Glutamatergic neuron (in vitro differentiated cells): ENCODE measurements around the gene THSD7B. TPM values are rescaled to one million over a fixed set of nuclear protein-coding genes. Genes with fewer than 3 reads are reported as not detected.

Experiments
- DNase-seq: peaks from one replicate; pipeline ENCODE4 v3.0.0; 2022
- H3K27ac Mint-ChIP-seq: one replicate; pipeline ENCODE4 v1.8.0; 2020; ENCODE audit warnings: mild to moderate bottlenecking, mixed read lengths, inconsistent platforms; ENCODE audit not compliant: unreplicated experiment
- H3K27me3 Mint-ChIP-seq: one replicate; pipeline ENCODE4 v1.8.0; 2020; ENCODE audit warnings: mild to moderate bottlenecking, moderate library complexity, mixed read lengths, inconsistent platforms; ENCODE audit not compliant: unreplicated experiment
- H3K36me3 Mint-ChIP-seq: one replicate; pipeline ENCODE4 v1.8.0; 2020; ENCODE audit warnings: mild to moderate bottlenecking, mixed read lengths, inconsistent platforms; ENCODE audit not compliant: unreplicated experiment
- H3K4me1 Mint-ChIP-seq: one replicate; pipeline ENCODE4 v1.8.0; 2020; ENCODE audit warnings: mild to moderate bottlenecking, low read depth, mixed read lengths, inconsistent platforms; ENCODE audit not compliant: unreplicated experiment
- H3K4me3 Mint-ChIP-seq: one replicate; pipeline ENCODE4 v1.8.0; 2020; ENCODE audit warnings: mild to moderate bottlenecking, mixed read lengths, inconsistent platforms; ENCODE audit not compliant: unreplicated experiment
- H3K9me3 Mint-ChIP-seq: one replicate; pipeline ENCODE4 v1.8.0; 2020; ENCODE audit warnings: mild to moderate bottlenecking, moderate library complexity, mixed read lengths, inconsistent platforms; ENCODE audit not compliant: unreplicated experiment
- total RNA-seq: library from RNA; stranded (reverse); fragmentation: NEBNext Ultra II Directional; extraction: Animal tissue kit (Norgen Biotek cat#: 25700); gene quantifications from one replicate; pipeline ENCODE4 v1.2.1, GENCODE V29; 2021; ENCODE audit not compliant: unreplicated experiment
- TF ChIP-seq, protein P1 (sequence below): fragments of 200-600 bp; sonication (generic); IDR thresholded peaks from one replicate; pipeline ENCODE4 v1.5.0; 2021; ENCODE audit not compliant: partially characterized antibody, unreplicated experiment

THSD7B gene
- total RNA-seq, 1 donor from 2014 or later = 182 TPM

DNA sequence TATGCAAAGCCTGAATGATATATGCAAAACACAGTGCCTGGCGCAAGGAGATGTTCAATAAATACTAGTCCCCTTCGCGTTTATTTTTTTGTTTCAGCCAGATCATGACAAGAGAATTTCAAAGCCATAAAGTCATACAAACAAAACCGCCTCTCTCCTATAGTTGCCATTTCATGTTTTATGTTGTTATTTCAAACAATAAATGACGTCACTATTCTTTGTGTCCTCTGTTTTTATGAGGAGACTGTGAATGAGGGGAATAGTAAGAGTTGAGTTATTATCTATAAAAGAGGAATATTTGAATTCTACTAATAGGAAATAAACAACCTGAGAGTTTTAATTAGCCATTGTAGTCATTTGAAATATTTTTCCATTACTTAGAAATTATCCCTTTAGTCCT, 464.5 kb downstream of the THSD7B start:
- TF ChIP-seq, protein P1, sequence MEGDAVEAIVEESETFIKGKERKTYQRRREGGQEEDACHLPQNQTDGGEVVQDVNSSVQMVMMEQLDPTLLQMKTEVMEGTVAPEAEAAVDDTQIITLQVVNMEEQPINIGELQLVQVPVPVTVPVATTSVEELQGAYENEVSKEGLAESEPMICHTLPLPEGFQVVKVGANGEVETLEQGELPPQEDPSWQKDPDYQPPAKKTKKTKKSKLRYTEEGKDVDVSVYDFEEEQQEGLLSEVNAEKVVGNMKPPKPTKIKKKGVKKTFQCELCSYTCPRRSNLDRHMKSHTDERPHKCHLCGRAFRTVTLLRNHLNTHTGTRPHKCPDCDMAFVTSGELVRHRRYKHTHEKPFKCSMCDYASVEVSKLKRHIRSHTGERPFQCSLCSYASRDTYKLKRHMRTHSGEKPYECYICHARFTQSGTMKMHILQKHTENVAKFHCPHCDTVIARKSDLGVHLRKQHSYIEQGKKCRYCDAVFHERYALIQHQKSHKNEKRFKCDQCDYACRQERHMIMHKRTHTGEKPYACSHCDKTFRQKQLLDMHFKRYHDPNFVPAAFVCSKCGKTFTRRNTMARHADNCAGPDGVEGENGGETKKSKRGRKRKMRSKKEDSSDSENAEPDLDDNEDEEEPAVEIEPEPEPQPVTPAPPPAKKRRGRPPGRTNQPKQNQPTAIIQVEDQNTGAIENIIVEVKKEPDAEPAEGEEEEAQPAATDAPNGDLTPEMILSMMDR = no peak
- Mint-ChIP-seq H3K36me3 (no peaks in the 10 kb centered on the region), H3K4me1 (peaks cover 2% of the 10 kb centered on the region), H3K4me3 (no peak overlapping the region), H3K9me3 (no peaks in the 10 kb centered on the region), H3K27me3 (peaks cover 3% of the 10 kb centered on the region), H3K27ac (no peak overlapping the region)
- DNase-seq = no peak

DNA sequence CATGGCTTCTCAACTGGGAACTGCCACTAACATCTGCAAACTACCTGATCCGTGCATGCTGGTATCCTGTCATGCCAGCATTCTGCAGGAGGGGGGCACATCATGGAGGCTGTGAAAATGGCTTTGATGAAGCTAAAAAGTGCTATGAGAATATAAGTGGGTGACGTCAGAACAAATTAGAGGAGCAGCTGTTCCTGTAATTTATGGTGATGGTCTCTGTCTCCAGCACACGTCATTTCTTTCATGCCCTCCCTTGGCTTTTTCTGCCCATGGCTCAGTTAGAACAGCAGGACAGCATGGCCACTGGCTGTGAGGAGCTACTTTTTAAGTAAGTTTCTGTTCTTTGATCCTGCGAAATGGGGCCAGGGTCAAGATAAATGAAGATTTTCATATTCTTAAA, 466.3 kb downstream of the THSD7B start:
- Mint-ChIP-seq H3K4me1 (peaks cover 2% of the 10 kb centered on the region), H3K4me3 (no peak overlapping the region), H3K36me3 (no peaks in the 10 kb centered on the region), H3K27me3 (peaks cover 3% of the 10 kb centered on the region), H3K9me3 (no peaks in the 10 kb centered on the region), H3K27ac (no peak overlapping the region)
- no peak for DNase-seq
- TF ChIP-seq, protein P1 = no peak

DNA sequence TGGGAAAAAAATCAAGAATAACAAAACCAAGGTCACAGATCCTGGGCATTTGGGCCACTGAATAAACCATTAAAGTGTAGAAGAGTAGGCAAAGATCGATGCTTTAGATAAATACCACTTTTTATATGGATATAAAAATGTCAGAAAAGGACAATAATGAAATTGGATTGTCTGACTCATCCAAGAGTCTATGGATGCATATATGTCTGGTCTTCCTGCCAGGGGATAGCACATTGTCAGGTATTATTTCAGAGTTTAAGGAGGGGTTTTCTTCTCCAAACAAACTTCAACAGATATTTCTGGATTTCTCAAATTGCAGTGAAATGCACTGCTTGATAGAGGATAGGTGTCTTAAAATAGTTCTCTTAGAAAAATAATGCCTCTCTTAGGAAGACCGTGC, 466.7 kb downstream of the THSD7B start:
- H3K27ac Mint-ChIP-seq = no peak overlapping the region
- TF ChIP-seq, protein P1 = no peak
- no peaks in the 10 kb centered on the region for H3K36me3 Mint-ChIP-seq
- no peak for DNase-seq
- no peak overlapping the region for H3K4me3 Mint-ChIP-seq
- H3K9me3 Mint-ChIP-seq = no peaks in the 10 kb centered on the region
- H3K4me1 Mint-ChIP-seq = peaks cover under 1% of the 10 kb centered on the region
- H3K27me3 Mint-ChIP-seq = peaks cover 3% of the 10 kb centered on the region

DNA sequence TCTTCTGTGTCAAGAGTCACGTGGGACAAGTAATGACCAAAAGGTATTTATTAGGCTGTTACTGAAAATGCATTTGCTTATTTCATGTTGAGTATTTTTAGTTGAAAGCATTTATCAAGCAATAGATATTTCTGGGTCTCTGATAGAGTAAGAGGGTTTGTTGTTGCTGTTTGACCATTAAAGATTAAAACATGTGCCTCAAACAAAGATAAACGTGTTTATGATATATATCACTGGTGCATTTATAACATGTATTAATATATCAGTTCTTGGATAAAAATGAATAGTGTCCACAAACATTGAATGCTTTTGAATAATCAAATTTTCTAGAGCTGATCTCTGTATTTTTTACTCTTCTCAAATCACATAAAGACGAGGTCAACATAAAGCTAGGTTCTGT, 467.7 kb downstream of the THSD7B start:
- Mint-ChIP-seq H3K36me3 (no peaks in the 10 kb centered on the region), H3K27me3 (peaks cover 3% of the 10 kb centered on the region), H3K9me3 (no peaks in the 10 kb centered on the region), H3K4me3 (no peak overlapping the region), H3K4me1 (no peaks in the 10 kb centered on the region), H3K27ac (no peak overlapping the region)
- no peak for DNase-seq
- TF ChIP-seq, protein P1 = no peak

DNA sequence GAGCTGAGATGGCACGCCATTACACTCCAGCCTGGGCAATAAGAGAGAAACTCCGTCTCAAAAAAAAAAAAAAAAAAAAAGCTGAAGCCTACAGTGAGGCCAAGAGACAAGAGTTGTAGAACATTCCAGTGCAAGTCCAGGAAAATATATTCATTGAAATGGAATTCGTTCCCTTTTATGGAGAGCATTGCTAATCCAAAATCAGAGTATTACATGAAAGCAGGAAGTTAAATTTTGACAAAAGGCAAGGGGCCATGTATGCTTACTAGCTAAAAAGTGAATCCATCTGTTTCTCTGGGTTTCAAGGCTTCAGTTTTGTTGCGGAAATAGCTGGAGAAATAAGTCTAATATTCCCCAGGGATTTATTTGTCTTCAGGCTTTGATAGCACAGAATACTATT, 471.7 kb downstream of the THSD7B start:
- no peaks in the 10 kb centered on the region for H3K36me3 Mint-ChIP-seq
- no peak overlapping the region for H3K4me3 Mint-ChIP-seq
- no peaks in the 10 kb centered on the region for H3K4me1 Mint-ChIP-seq
- H3K27me3 Mint-ChIP-seq = no peaks in the 10 kb centered on the region
- no peak overlapping the region for H3K27ac Mint-ChIP-seq
- H3K9me3 Mint-ChIP-seq = no peaks in the 10 kb centered on the region
- TF ChIP-seq, protein P1 = no peak
- no peak for DNase-seq
